Smooth muscle cell (in vitro differentiated cells): Measurements from ENCODE around the gene PRKAG2. TPM values are rescaled to one million over a fixed set of nuclear protein-coding genes. Genes with fewer than 3 reads are reported as not detected.

Experiments used
- DNase-seq: peaks from one replicate; lab custom pipeline; 2025; ENCODE audit not compliant: unreplicated experiment; lab: John Stamatoyannopoulos, UW
- H2AFZ ChIP-seq: fragments of 200-600 bp; sonication (generic); 2 replicates; pipeline ENCODE4 v1.6.0; 2016; ENCODE audit warnings: antibody characterized with exemption, low read depth, mild to moderate bottlenecking
- H3F3A ChIP-seq: fragments of 200-600 bp; sonication (generic); 2 replicates; pipeline ENCODE4 v1.6.0; 2017; ENCODE audit warnings: antibody characterized with exemption, low read depth
- H3K27ac ChIP-seq: fragments of 200-600 bp; sonication (generic); 2 replicates; pipeline ENCODE4 v1.5.1; 2016; ENCODE audit warnings: low read depth, mild to moderate bottlenecking
- H3K27me3 ChIP-seq: fragments of 200-600 bp; sonication (generic); 2 replicates; pipeline ENCODE4 v1.6.1; 2016; ENCODE audit warnings: low read depth, mild to moderate bottlenecking
- H3K36me3 ChIP-seq: fragments of 200-600 bp; sonication (generic); 2 replicates; pipeline ENCODE4 v1.5.1; 2016; ENCODE audit warnings: low read depth
- H3K4me1 ChIP-seq: fragments of 200-600 bp; sonication (generic); 2 replicates; pipeline ENCODE4 v1.5.1; 2016; ENCODE audit warnings: low read depth
- H3K4me2 ChIP-seq: fragments of 200-600 bp; sonication (generic); 2 replicates; pipeline ENCODE4 v1.6.0; 2016; ENCODE audit warnings: mild to moderate bottlenecking
- H3K4me3 ChIP-seq: fragments of 200-600 bp; sonication (generic); 2 replicates; pipeline ENCODE4 v1.5.1; 2016; ENCODE audit warnings: mild to moderate bottlenecking
- H3K79me2 ChIP-seq: fragments of 200-600 bp; sonication (generic); 2 replicates; pipeline ENCODE4 v1.6.0; 2016; ENCODE audit warnings: low read depth, mild to moderate bottlenecking
- H3K9ac ChIP-seq: fragments of 200-600 bp; sonication (generic); 2 replicates; pipeline ENCODE4 v1.6.0; 2016; ENCODE audit warnings: low read depth
- H3K9me3 ChIP-seq: fragments of 200-600 bp; sonication (generic); replicated peaks from 2 replicates; pipeline ENCODE4 v1.5.1; 2016; ENCODE audit warnings: low read depth
- H4K20me1 ChIP-seq: fragments of 200-600 bp; sonication (generic); 2 replicates; pipeline ENCODE4 v1.6.0; 2016; ENCODE audit warnings: low read depth
- CTCF ChIP-seq: fragments of 200-600 bp; sonication (generic); IDR thresholded peaks from 2 replicates; pipeline ENCODE4 v1.5.1; 2017; ENCODE audit warnings: borderline replicate concordance, mild to moderate bottlenecking, antibody characterized with exemption; ENCODE audit not compliant: insufficient read depth, poor library complexity, severe bottlenecking
- WGBS: methylation state at CpG from one replicate; pipeline ENCODE4 v1.1.7; 2016; ENCODE audit warnings: low lambda C conversion rate; 5-methylcytosine and 5-hydroxymethylcytosine counted together
- polyA plus RNA-seq: library from polyadenylated mRNA; unstranded; fragments of >200 nt; fragmentation: Nextera tagmentation; extraction: Ambion mirVana; gene quantifications from 2 replicates; pipeline ENCODE4 v1.2.1, GENCODE V29; 2016
- total RNA-seq: library from RNA; depleted of rRNA; stranded (reverse); fragments of >200 nt; gene quantifications from 2 replicates; pipeline ENCODE4 v1.2.3, GENCODE V29; 2014

PRKAG2 gene
- total and polyA plus RNA-seq, 2 experiments from 2014 or later, result 3.5 to 3.9 TPM

GRCh38 chr7:151768805-151769187 is 108.1 kb downstream of the PRKAG2 start:
- Histone ChIP-seq H3K4me2 (no peak overlapping the region), H3K27me3 (peaks cover 19% of the 10 kb centered on the region), H3K9me3 (no peaks in the 10 kb centered on the region), H3K36me3 (no peaks in the 10 kb centered on the region), H3K4me3 (no peak overlapping the region), H3K4me1 (no peaks in the 10 kb centered on the region), H3F3A (no peaks in the 10 kb centered on the region), H3K27ac (no peak overlapping the region), H2AFZ (no peak overlapping the region), H4K20me1 (no peaks in the 10 kb centered on the region), H3K79me2 (no peaks in the 10 kb centered on the region), H3K9ac (no peak overlapping the region)
- no peak for TF ChIP-seq CTCF
- no peak for DNase-seq
- 100% methylated on average over 2 of the region's 2 CpGs for WGBS

GRCh38 chr7:151767557-151767956 is 109.4 kb downstream of the PRKAG2 start:
- H3K4me3 ChIP-seq, result no peak overlapping the region
- H3K79me2 ChIP-seq, result no peaks in the 10 kb centered on the region
- 91% methylated on average over 4 of the region's 4 CpGs for WGBS
- no peaks in the 10 kb centered on the region for H3K9me3 ChIP-seq
- no peak overlapping the region for H3K27ac ChIP-seq
- no peak overlapping the region for H3K4me2 ChIP-seq
- DNase-seq, result no peak
- H3K9ac ChIP-seq, result no peak overlapping the region
- no peaks in the 10 kb centered on the region for H3K36me3 ChIP-seq
- no peaks in the 10 kb centered on the region for H3F3A ChIP-seq
- H2AFZ ChIP-seq, result no peak overlapping the region
- no peaks in the 10 kb centered on the region for H4K20me1 ChIP-seq
- no peaks in the 10 kb centered on the region for H3K4me1 ChIP-seq
- TF ChIP-seq CTCF, result no peak
- peaks cover 20% of the 10 kb centered on the region for H3K27me3 ChIP-seq

- Histone ChIP-seq H2AFZ (no peak overlapping the region), H3K79me2 (no peaks in the 10 kb centered on the region), H3K4me1 (no peaks in the 10 kb centered on the region), H3K4me3 (no peak overlapping the region), H3K27me3 (peaks cover 7% of the 10 kb centered on the region), H4K20me1 (no peaks in the 10 kb centered on the region), H3K9ac (no peak overlapping the region), H3K4me2 (no peak overlapping the region), H3K36me3 (no peaks in the 10 kb centered on the region), H3F3A (no peaks in the 10 kb centered on the region), H3K9me3 (no peaks in the 10 kb centered on the region), H3K27ac (no peak overlapping the region)
- DNase-seq, result no peak
- TF ChIP-seq CTCF, result no peak
- 85% methylated on average over 13 of the region's 13 CpGs for WGBS
Observed at GRCh38 chr7:151764056-151764920, 112.6 kb downstream of the PRKAG2 start.
